Suprapubic skin (tissue), 4 donors: Measurements from ENCODE around the gene PRDM10. TPM values are rescaled to one million over a fixed set of nuclear protein-coding genes. Genes with fewer than 3 reads are reported as not detected.

Source experiments
- DNase-seq, 2 donors: peaks; one replicate each; pipeline ENCODE4 v3.0.0-alpha.2; 2019; ENCODE audit warnings: low spot score in 2 of 2
- H3K27ac ChIP-seq: fragments of 200-600 bp; sonication (generic); one replicate; pipeline ENCODE4 v1.5.1; 2019
- H3K27me3 ChIP-seq: fragments of 200-600 bp; sonication (generic); one replicate; pipeline ENCODE4 v1.5.1; 2019
- H3K36me3 ChIP-seq: fragments of 200-600 bp; sonication (generic); one replicate; pipeline ENCODE4 v1.5.1; 2019
- H3K4me1 ChIP-seq: fragments of 200-600 bp; sonication (generic); one replicate; pipeline ENCODE4 v1.5.1; 2019
- H3K4me3 ChIP-seq: fragments of 200-600 bp; sonication (generic); one replicate; pipeline ENCODE4 v1.5.1; 2019; ENCODE audit warnings: mild to moderate bottlenecking
- H3K9me3 ChIP-seq: fragments of 200-600 bp; sonication (generic); one replicate; pipeline ENCODE4 v1.5.1; 2019
- EP300 ChIP-seq: sonication (generic); formaldehyde crosslinking; IDR thresholded peaks from one replicate; pipeline ENCODE4 v1.6.1; 2017; ENCODE audit warnings: antibody characterized with exemption
- POLR2A ChIP-seq, 2 donors: fragments of 450-650 bp; IDR thresholded peaks; one replicate each; pipeline ENCODE4 v1.6.1; 2017; ENCODE audit warnings: antibody characterized with exemption in 2 of 2, mild to moderate bottlenecking in 2 of 2, moderate library complexity in 2 of 2
- POLR2AphosphoS5 ChIP-seq, 3 donors: sonication (generic); formaldehyde crosslinking; IDR thresholded peaks; one replicate each; pipeline ENCODE4 v1.6.1; 2017; ENCODE audit warnings: antibody characterized with exemption in 3 of 3
- WGBS: methylation state at CpG from one replicate; pipeline ENCODE4 v1.1.5; 2018; 5-methylcytosine and 5-hydroxymethylcytosine counted together
- total RNA-seq, 4 donors: library from RNA; depleted of rRNA; stranded (reverse); fragments of >200 nt; gene quantifications; one replicate each; pipeline ENCODE4 v1.1.0, GENCODE V29; 2016
- TF ChIP-seq, protein P1 (sequence below), 2 donors: fragments of 200-600 bp in 1 of 2; fragments of 450-650 bp in 1 of 2; sonication (generic) in 1 of 2; IDR thresholded peaks; one replicate each; pipeline ENCODE4 v1.5.1; 2016 to 2019; ENCODE audit warnings: antibody characterized with exemption in 2 of 2, mild to moderate bottlenecking in 1 of 2, moderate library complexity in 1 of 2

The PRDM10 gene
- total RNA-seq, 4 donors from 2014 or later, result 11.4 to 49.8 (median 13.4) TPM

DNA sequence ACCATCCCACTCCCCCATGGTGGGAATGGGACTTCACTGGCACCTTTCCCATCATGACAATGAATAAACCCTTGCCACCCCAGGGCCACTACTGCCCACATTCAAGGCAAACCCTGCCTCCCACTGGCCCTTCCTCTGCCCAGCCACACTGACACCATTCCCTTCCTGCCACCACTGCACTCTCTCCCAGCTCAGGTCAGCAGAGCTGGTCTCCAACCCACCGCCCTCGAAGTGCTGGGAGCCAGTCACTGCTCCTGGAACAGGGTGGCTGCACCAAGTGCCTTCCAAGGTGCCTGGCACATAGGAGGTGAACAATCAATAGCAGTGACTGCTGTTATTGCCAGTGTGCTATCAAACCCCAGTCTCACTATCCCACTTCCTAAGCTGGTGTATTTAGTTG lies 27.1 kb downstream of the PRDM10 start:
- Histone ChIP-seq H3K4me3 (no peak overlapping the region), H3K27ac (no peak overlapping the region), H3K4me1 (no peaks in the 10 kb centered on the region), H3K27me3 (no peaks in the 10 kb centered on the region), H3K36me3 (no peaks in the 10 kb centered on the region), H3K9me3 (no peaks in the 10 kb centered on the region)
- no CpG with 5 or more reads among the region's 2 CpGs for WGBS
- TF ChIP-seq EP300 (no peak), POLR2AphosphoS5 (IDR thresholded peaks at IDR 0.05) (no peak), POLR2A (IDR thresholded peaks at IDR 0.05) (no peak)
- TF ChIP-seq, protein P1, sequence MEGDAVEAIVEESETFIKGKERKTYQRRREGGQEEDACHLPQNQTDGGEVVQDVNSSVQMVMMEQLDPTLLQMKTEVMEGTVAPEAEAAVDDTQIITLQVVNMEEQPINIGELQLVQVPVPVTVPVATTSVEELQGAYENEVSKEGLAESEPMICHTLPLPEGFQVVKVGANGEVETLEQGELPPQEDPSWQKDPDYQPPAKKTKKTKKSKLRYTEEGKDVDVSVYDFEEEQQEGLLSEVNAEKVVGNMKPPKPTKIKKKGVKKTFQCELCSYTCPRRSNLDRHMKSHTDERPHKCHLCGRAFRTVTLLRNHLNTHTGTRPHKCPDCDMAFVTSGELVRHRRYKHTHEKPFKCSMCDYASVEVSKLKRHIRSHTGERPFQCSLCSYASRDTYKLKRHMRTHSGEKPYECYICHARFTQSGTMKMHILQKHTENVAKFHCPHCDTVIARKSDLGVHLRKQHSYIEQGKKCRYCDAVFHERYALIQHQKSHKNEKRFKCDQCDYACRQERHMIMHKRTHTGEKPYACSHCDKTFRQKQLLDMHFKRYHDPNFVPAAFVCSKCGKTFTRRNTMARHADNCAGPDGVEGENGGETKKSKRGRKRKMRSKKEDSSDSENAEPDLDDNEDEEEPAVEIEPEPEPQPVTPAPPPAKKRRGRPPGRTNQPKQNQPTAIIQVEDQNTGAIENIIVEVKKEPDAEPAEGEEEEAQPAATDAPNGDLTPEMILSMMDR (IDR thresholded peaks at IDR 0.05), result no peak
- no peak for DNase-seq

DNA sequence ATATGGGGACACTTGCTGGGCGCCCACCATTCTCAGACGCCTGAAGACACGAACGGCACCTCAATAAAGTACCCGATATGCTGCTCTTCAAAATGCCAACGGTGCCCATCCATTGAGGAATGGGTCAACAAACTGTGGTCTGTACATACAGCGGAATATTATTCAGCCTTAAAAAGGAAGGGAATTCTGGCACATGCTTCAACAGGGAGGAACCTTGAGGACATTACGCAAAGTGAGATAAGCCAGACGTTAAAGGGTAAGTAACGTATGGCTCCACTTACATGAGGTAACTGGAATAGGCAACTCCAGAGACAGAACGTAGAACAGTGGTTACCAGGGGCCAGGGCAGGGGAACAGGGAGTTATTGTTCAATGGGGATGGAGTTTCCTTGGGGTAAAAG lies 28.0 kb downstream of the PRDM10 start:
- Histone ChIP-seq H3K4me1 (no peaks in the 10 kb centered on the region), H3K9me3 (no peaks in the 10 kb centered on the region), H3K4me3 (no peak overlapping the region), H3K27me3 (no peaks in the 10 kb centered on the region), H3K36me3 (no peaks in the 10 kb centered on the region), H3K27ac (no peak overlapping the region)
- WGBS, result 93% methylated on average over 11 of the region's 11 CpGs
- TF ChIP-seq EP300 (no peak), POLR2A (IDR thresholded peaks at IDR 0.05) (no peak), POLR2AphosphoS5 (IDR thresholded peaks at IDR 0.05) (no peak)
- TF ChIP-seq, protein P1 (IDR thresholded peaks at IDR 0.05), result no peak
- DNase-seq, result no peak

DNA sequence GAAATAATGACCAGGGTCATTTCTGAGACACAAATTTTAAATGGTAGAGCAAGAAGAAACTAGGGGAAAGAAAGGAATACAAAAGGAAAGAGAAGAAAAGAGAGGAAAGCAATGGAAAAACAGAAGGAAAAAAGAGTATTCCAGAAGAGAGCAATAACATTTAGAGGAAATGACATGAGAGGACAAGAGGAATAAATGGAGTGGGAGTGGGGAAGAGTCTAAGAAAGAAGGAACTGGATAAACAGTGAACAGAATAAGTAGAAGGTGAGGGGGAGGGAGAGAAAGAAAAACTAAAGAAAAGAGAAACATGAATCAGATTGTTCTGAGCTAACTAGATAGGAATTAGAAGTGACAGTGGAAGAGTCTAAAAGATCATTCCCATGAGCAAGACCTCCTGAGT lies 28.4 kb downstream of the PRDM10 start:
- Histone ChIP-seq H3K9me3 (no peaks in the 10 kb centered on the region), H3K4me3 (no peak overlapping the region), H3K27me3 (no peaks in the 10 kb centered on the region), H3K36me3 (no peaks in the 10 kb centered on the region), H3K27ac (no peak overlapping the region), H3K4me1 (no peaks in the 10 kb centered on the region)
- TF ChIP-seq POLR2AphosphoS5 (IDR thresholded peaks at IDR 0.05) (no peak), POLR2A (IDR thresholded peaks at IDR 0.05) (no peak), EP300 (no peak)
- TF ChIP-seq, protein P1 (IDR thresholded peaks at IDR 0.05), result no peak
- no peak for DNase-seq

DNA sequence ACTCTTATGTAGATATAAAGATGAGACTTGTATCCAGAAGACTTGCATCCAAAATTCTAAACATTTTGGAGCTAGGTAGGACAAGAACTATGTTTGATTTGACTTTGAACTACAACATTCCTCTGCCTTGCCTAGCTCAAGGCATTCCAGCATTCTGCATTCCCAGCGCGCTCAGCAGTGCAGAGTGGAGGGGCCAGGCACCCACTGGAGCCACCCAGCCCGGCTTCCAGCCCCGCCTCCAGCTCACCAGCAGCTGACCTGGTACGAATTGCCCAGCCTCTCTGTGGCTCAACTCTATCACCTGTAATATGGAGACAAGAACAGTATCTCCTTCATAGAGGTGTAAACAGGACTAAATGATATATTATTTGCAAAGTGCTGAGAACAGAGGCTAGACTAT lies 28.8 kb downstream of the PRDM10 start:
- Histone ChIP-seq H3K36me3 (no peaks in the 10 kb centered on the region), H3K27ac (no peak overlapping the region), H3K4me1 (no peaks in the 10 kb centered on the region), H3K9me3 (no peaks in the 10 kb centered on the region), H3K27me3 (no peaks in the 10 kb centered on the region), H3K4me3 (no peak overlapping the region)
- no peak for TF ChIP-seq POLR2AphosphoS5 (IDR thresholded peaks at IDR 0.05)
- TF ChIP-seq, protein P1 (IDR thresholded peaks at IDR 0.05), result no peak
- no peak for TF ChIP-seq POLR2A (IDR thresholded peaks at IDR 0.05)
- 63% methylated on average over 5 of the region's 5 CpGs for WGBS
- no peak for DNase-seq

DNA sequence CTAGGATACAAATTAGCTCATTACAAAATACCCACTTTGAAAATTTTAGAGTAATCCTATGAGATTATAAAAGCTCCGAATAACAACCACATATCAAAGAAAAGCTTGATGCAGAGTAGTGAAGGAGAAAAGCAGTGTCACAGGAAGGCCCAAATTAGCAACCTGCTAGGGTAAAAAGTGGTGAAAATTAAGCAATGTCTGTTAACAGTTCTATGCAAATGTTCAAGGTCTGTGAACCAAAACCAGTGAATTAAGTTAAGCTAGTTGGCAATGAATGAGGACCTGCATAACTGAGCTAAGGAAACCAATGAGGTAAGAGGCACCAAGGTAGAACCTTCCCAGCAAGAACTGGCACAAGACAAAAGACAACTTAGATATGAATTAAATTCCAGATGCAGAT lies 29.6 kb downstream of the PRDM10 start:
- Histone ChIP-seq H3K9me3 (no peaks in the 10 kb centered on the region), H3K4me3 (no peak overlapping the region), H3K4me1 (no peaks in the 10 kb centered on the region), H3K27me3 (no peaks in the 10 kb centered on the region), H3K27ac (no peak overlapping the region), H3K36me3 (no peaks in the 10 kb centered on the region)
- no peak for DNase-seq
- TF ChIP-seq EP300, result no peak
- no peak for TF ChIP-seq POLR2A (IDR thresholded peaks at IDR 0.05)
- TF ChIP-seq, protein P1 (IDR thresholded peaks at IDR 0.05), result no peak
- no peak for TF ChIP-seq POLR2AphosphoS5 (IDR thresholded peaks at IDR 0.05)
- WGBS, result 86% methylated on average over 1 of the region's 1 CpG
